Measurements from ENCODE around the gene INTS1.

DNA sequence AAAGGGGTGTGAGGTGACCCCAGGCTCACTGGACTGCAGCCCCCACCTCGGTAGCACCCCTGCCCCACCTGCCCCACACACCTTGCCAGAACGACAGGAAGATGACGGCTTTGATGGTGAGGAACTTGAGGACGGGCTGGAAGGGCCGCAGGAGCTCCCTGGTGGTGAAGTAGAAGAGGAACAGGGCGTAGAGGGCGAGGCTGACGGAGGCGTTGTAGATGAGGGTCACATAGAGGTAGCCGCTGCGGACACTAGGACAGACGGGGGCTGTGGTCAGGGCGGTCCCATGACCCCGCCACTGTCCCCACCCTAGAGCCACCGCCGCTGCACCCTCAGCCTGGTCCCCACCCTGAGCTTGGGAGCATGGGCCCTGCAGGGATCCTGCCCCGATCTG is 44.2 kb upstream of the INTS1 start:
- TF ChIP-seq, protein P1, sequence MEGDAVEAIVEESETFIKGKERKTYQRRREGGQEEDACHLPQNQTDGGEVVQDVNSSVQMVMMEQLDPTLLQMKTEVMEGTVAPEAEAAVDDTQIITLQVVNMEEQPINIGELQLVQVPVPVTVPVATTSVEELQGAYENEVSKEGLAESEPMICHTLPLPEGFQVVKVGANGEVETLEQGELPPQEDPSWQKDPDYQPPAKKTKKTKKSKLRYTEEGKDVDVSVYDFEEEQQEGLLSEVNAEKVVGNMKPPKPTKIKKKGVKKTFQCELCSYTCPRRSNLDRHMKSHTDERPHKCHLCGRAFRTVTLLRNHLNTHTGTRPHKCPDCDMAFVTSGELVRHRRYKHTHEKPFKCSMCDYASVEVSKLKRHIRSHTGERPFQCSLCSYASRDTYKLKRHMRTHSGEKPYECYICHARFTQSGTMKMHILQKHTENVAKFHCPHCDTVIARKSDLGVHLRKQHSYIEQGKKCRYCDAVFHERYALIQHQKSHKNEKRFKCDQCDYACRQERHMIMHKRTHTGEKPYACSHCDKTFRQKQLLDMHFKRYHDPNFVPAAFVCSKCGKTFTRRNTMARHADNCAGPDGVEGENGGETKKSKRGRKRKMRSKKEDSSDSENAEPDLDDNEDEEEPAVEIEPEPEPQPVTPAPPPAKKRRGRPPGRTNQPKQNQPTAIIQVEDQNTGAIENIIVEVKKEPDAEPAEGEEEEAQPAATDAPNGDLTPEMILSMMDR (IDR thresholded peaks at IDR 0.05; ENCODE audit: insufficient read depth, low read depth, low read length), result no peak
- TF ChIP-seq EZH2 (IDR thresholded peaks at IDR 0.05; ENCODE audit: insufficient read depth, low read length), result no peak
